GM21786 (cell line): ENCODE measurements around the gene QSOX2.

Source experiments
- ATAC-seq: cut with Tn5 transposase; IDR thresholded peaks from one replicate; pipeline ENCODE4 v1.9.1; 2021; ENCODE audit not compliant: unreplicated experiment

QSOX2 gene

DNA sequence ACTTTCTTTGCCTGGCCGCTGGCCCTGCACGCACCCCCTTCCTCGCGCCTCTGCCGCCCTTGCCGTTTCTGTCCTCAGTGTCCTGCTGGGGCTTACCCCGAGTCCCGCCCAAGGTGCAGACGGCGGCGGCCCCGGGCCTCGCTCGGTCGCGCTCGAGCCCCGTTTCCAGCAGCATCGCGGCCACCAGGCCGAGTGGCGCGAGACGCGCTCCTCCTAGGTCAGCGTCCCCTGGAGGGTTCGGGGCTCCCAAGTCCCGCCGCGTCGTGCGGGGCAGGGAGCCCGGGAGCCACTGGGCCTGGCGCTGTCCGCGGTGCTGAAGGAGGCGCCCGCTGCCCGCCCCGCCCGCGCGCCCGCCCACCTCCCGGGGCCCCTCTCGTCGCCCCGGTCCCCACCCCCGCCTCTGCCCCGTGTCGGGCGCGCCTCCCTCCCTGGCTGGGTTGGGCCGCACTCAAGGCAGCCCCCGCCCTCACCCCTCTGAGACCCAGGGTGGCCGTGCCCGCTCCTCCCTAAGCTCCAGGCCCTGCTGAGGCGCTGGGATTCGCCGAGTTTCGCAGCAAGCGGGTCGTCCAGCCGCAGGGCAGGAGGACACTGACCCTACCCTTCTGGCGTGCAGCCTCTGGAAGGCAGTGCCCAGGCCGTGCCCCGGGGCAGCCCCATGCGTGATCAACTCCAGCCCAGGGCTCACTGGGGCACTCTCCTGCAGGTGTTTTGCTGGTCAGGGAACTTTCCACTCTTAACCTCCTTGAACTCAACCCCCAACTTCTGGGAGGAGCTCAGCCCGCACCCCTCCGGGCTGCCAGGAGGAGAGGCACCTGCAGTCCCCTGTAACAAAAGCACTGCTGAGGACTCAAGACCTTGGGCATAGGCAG, 40.5 kb downstream of the QSOX2 start, which contains the start of gene LHX3:
Gene LHX3, minus strand, starts transcription at position 291 of the 869 bp plus-strand sequence. Its CDS starts 116 bp downstream, at position 175.
- ATAC-seq: no peak

DNA sequence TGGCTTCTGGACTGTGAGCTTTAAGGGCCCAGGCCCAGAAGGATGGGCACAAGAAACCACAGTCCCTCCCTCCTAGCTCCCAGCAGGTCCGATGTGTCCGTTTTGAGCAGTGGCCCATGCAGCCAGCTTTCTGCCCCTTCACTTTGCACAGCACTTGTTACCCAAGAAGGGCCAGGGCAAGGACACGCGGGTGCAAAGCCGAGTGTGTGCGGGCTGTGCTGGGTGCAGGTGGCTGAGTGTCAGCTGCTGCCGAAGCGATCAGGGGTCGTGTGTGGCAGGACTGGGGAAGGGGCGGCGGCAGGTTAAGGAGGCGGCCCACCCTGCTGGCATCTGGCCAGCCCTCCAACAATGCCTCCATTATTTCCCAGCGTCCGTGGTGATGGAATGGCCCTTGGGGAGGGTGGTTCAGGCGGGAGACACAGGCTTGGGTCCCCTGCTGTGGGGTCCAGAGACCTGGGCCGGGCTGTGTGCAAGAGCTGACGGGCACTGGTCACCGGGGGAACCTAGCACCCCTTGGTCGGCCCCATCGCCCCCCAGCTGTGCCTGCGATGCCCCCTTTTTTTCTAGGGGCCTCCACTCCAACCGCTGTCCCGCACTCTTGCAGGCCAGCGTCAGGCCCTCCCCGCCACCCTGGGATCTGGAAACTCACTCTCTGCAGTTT, 41.3 kb downstream of the QSOX2 start:
- ATAC-seq: no peak

DNA sequence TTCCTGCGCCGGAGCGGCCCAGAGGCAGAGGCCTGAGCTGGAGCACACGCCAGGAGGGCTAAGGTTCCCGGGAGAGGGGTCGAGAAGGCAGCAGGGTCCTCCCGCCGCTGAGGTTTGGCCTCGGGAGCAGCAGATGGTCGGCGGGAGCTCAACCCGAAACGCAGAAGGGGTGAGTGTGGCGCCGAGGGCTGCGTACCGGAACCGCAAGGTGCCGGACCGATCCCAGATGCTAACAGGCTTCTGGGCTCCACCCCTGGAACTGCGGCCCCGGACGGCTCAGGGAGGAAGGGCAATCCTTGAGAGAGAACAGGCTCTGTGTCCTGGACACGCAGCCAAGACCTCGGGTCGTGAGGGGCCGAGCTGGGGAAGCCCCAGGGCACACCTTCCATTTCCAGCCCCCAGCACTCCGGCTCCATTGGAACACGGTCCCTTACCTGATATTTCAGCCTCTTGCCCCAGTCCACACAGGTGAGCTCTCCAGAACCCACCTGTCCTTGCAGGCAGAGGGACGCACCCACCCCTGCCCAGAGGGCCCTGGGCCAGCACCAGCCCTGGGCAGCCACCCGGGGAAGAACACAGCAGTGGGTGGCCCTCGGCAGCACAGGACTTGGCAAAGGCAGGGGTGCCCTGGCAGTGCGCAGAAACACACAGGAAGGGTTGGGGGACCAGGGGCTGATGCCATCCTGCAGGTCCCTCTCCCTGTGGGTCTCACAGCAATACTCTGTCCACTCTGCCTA, 42.0 kb downstream of the QSOX2 start:
- no peak for ATAC-seq

DNA sequence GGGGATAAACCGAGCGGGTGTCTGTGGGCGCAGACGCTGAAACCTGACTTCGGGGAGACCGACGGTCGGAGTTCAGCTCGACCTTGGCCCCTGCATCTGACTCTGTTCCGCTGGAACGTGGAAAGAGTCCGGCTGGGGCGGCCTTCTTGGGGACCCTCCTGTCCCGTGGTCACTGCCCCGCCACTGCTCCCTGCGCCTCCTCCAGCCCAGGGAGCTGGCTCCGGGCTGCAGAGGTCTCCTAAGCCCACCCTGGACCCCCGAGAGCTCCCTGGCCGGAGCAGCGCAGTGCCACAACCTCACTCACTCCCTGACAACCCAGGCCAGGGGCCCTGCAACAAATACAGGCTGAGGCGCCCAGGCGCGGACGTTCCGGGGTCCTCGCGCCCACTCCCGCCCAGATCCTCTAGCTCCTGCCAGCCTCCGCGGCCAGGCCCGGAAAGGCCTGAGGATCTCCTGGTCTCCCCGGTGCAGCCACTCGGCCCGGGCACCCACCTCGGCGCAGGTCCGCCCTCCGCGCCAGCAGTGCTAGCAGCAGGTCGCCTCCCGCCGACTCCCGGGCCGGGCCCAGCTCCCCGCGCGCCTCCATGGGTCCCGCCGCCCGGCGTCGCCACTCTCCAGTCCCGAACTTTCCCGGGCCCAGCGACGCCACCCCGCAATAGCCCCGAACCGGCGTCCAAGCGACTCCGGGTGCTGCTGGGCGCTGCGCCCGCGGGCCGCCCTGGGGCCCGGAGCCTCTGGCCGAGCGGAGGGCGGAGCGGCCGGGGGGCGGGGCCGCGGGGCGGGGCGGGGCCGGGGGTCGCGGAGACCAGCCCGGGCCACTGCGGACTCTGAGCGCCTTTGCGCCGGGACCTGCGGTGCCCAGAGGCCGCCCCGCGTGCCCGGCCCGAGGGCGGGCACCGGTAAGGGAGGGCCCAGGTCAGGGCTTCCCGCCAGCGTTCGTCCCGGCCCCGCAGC, 42.9 kb downstream of the QSOX2 start:
- ATAC-seq: no peak

DNA sequence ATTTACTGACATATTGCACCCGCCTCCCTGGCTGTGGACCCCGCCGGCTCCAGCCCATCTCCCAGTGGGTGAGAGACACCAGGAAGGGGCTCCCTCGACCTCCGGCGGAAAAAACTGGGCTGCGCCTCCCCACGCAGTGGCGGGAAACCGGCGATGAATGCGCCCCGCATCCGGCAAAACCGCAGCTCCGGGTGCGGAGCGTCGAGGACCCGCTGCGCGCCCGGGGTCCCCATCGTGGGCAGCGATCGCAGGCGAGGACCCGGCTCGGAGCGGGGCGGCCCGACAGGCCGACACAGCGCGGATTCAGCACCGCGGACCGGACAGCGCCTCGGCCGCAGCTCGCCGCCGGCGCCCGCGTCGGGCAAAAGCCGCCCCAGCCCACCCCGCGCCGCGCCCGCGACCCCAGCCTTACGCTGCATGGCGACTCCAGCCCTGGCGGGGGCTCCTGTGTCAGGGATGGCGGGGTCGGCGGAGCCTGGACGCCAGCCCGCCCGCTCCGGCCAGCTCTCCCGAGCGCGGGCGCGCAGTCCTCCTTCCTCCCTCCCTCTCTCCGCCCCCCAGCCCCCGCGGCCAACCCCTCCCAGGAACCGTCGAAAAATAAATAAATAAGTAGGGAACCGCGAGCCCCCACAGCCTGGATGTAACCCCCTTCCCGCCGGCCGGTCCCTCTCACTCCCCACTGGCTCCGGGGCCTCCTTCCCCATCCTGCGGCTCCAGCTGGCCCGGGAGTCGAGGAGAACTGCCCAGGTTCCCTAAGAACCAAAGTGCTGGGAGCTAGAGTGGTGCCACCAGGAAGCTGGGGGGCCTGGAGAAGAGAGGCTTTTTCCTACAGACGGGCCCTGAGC, 43.8 kb downstream of the QSOX2 start:
- no peak for ATAC-seq

DNA sequence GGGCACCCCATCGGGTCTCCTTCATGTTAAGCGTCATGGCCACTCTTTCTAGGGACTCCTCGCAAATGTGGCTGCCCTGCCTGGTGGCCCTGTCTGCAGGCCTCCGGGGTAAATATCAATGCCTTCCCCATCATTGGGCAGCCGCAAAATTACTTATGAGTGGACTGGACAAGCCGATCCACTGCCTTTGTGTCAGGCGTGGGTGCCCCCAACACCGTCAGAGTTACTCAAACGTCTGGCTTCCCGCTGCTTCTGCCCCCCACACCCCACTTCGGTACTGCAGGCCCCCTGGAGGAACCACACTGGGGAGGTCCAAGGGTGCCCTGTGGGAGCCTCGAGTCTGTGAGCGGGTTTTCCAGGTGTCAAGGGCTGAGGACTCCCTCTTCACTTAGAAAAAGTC, 44.4 kb downstream of the QSOX2 start:
- ATAC-seq: no peak

DNA sequence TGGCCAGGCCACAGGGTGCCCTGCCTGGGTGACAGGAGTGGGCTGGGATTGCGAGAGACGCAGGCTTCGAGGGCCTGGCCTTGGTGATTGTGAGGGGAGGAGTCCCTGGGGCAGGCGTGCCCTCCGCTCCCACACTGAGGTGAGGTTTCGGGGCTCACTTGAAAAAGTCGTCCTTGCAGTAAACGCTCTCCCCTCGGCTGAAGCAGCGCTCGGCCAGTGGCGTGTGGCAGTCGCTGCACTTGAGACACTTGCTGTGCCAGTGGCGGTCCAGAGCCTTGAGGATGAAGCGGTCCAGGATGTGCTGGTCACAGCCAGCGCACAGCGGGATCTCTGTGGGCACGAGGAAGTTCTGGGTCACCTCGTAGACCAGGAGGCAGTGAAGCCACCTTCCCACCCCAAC, 45.2 kb downstream of the QSOX2 start:
- ATAC-seq: no peak

DNA sequence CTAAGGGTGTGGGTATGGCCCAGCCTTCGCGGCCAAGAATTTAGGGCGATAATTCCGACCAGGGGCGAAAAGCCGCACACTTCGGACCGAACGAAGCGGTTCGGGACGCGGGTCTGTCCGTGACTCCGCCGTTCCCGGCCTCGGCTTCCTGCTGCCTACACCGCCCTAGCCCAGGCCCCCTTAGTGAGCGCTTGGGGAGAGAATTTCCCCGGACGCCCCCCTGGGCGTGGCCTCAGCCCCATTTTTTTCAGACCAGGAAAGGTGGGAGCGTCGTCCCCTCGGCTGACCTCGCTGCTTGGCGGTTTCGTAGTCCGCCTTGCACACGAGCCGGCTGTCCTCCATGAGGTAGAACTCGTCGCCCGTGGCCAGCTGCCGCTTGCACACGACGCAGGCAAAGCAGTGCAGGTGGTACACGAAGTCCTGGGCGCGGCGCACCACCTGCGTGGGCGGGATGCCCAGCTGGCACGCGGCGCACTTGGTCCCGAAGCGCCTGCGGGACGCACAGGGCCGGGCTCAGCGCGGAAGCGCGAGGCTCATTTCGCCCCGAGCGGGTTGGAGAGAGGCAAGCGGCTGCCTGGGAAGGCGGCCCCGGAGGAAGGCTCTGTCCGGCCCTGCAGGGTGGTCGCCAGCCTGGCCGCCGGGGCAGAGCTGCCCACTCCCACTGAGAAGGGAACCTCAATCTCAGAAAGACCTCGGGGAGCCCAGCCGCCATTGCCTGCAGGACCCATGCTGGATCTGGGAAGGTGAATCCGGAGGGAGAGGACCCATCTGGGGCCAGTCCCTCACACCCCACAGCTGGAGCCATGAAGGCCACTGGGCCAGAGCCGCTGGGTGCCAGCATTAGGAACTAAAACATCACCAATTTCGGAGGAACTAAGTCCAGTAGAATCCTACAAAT, 46.0 kb downstream of the QSOX2 start:
- no peak for ATAC-seq

DNA sequence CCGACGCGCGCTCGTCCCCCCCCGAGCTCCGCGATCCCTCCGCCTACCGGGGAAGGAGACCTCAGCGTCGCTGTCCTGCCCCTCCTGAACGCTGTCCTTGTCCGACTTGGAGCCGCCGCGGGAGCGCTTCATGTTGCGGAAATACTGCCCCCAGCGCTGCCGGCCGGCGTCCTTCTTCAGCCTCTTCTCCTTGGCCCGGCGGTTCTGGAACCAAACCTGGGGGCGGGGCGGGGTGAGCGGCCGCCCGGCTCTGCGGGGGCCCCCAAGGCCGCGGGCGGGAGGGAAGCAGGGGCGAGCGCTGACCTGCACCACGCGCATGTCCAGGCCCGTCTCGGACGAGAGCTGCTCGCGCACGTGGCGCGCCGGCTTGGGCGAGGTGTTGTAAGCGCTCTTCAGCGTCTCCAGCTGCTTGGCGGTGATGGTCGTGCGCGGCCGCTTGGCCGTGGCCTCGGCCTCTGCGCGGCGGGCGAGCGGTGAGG, 47.0 kb downstream of the QSOX2 start:
- no peak for ATAC-seq

DNA sequence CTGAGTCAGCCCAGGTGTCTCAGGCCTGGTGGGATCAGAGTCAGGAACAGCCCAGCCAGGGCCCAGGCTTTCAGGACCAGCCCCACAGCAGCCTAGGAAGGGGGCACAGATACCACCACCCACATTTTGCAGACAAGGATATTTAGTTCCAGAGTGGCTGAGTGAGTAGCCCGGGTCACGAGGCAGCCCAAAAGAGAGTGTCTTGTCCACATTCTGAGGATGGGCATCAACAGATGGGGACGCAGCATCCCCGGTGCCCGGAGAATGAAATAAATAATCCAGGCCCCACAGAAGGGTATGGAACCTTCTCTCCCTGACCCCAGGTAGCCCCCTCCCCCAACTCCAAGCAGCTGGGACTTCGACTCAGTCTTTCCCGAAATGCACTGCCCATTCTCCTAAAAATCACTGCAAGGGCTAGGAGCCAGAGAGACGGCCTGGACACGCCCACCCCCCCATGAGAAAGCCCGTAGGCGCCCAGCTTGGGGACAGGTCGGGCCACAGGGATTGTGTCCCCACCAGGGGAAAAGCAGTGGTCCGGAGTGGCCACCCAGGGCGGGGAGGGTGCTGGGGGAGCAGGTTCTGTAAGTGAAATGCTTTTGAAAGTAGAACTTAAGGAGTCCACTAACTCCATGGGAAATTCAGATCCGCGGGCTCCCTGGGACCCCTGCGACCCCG, 47.5 kb downstream of the QSOX2 start:
- ATAC-seq: no peak

DNA sequence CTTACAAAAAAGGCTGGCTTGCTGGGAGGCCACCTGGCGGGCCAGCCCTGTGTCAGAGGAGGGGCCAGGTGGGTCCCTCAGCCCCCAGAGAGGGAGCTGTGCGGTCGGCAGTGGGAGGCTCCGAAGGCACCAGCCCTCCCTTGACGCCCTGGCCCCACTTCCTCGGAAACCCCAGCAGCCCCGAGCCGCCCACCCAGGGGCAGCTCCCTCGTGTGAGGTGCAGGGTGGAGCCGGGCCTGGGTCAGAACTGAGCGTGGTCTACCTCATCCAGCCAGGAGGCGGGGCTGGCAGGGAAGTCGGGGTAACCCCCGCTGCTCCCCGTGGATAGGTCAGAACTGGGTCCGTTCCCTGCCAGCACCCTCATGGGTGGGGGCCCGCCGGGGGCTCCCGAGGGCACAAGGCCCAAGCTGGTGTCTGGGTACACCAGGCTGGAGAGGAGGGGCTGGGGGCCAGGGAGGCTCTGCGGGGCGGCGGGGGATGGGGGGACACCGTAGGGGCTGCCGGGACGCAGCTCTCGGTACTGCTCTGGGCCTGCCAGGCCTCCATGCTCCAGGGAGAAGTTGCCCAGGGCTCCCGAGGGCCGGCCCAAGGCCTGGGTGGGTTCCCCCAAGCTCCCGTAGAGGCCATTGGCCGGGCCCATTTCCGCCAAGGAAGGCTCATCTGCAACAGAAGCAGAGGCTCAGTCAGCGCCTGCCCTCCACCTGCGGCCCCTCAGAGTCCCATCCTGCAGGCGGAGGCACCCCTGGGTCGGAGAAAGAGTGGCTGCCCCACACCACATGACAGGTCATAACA, 48.3 kb downstream of the QSOX2 start:
- no peak for ATAC-seq

DNA sequence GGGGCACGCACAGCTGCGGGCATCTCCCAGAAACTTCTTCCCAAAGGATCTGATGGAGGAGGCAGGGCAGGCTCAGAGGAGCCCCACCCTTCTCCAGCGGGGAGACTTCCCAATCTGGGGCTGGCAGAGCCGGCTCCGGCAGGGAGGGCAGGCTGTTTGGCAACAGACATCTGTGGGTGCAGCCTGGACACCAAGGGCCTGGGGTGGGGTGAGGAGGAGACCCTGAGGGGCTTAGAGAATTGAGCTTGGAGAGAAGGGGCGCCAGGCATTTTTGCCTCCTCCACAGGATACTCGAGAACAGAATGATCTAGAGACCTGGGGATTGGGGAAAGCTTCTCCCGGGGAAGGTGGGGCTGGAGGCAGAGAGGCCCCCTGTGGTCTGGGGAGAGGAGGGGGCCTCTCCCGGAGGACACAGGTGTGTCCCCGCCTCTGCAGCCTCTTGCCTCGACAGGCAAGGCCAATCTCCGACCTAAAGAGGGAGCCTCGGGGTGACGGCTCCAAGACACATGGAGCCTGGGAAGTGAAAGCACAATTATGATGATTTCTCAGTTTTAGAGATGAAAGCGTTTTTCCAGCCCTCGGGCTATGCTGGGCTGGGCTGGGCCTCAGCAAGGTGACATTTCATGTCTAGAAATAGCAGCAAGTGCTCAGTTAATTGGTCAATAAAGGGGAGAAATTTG, 49.1 kb downstream of the QSOX2 start:
- ATAC-seq: no peak

DNA sequence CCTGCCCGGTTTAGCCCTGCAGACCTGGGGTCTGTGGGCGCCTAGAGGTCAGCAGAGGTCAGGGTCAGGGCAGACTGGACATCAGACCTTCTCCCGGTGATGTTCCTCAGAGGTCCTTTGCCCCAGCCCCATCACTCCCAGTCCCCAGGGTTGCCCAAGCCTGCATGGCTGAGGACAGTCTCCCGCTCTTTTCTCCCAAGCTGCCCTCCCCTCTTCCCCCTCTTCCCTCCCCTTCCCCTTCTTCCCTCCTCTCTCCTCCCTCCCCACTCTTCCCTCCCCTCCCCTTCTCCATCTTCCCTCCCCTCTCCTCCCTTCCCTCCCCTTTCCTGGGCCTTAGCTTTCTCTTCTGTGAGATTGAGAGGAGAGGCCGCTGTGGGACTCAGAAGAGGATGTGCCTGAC, 51.1 kb downstream of the QSOX2 start:
- no peak for ATAC-seq

DNA sequence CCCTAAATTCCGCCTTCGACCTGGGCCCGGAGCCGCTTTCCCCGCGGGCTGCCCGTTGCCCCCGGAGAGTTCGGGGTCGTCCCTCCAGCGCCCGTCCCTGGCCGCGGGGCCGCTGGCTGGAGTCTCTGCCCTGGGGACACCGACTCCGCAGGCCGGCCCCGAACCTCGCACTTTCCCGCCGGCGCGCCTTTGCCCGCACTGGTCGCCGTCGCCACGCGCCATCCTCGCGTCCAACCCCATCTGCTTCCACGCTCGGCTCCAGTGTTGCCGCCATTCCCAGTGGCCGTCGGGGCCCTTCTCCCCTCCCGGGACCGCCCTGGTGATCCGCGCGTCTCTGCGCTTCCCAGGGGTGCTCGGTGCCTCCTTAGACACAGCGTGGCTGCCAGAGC, 51.7 kb downstream of the QSOX2 start:
- ATAC-seq: no peak

DNA sequence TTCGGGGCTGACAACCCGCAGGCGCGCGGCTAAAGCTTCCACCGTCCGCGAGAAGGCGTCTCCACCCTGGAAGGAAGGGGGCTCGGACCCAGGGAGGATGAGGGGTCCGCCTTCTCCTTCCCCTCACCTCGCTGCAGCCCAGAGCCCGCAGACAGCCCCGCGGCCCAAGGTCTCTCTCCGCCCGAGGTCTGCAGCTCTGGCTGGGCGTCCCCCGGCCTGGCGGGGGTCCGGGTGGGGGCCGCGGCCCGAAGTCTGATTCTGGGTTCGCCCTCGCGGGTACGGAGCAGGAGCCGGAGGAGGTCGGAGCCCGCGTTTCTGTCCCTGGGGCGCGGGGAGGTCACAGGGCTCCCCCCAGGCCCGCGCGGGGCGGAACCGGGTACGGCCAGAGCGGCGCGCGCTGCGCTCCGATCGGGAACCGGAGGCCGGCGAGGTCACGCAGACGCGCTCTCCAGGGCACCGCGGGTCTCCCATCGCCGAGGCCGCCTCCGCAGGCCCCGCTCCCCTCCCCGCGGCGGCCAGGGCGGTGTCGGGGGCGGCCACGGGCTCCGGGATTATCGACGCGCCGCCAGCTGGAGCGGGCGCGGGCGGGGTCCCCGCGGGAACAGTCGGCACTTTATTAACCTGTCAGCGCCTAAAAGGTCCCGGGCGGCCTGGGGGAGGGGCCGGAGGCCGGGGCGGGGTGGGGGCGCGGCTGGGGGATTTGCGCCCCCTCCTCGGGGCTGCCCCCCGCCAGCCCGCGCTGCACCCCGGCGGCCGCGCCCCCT, 52.3 kb downstream of the QSOX2 start:
- ATAC-seq: no peak
